HTR-8/SVneo (cell line): Measurements from ENCODE around the gene BMP7.
"Not testable (repeated sequence)": the region's sequence is repeated elsewhere in the genome, so short reads cannot be mapped to it uniquely, and the experiment has no call there.

Experiments used
- DNase-seq: peaks from one replicate; pipeline ENCODE4 v3.0.0; 2011; ENCODE audit warnings: low spot score, mixed read lengths; ENCODE audit not compliant: insufficient read length
- FAIRE-seq: peaks from 2 replicates; lab custom pipeline; 2011; peaks lifted over from hg19 to GRCh38; lab: Jason Lieb, UNC

The BMP7 gene

GRCh38 chr20:57161478-57162361 lies 104.7 kb downstream of the BMP7 start:
- FAIRE-seq: no peak
- no peak for DNase-seq

GRCh38 chr20:57160985-57161384 lies 105.5 kb downstream of the BMP7 start:
- DNase-seq (no peak), FAIRE-seq (no peak)

GRCh38 chr20:57159945-57160610 lies 106.4 kb downstream of the BMP7 start:
- no peak for DNase-seq
- peak; percentile 31 for FAIRE-seq

GRCh38 chr20:57159193-57159851 lies 107.1 kb downstream of the BMP7 start:
- DNase-seq (no peak), FAIRE-seq (peak; percentile 85)

- FAIRE-seq: peak; percentile 85
Observed at GRCh38 chr20:57158474-57158873, 108.0 kb downstream of the BMP7 start.

GRCh38 chr20:57157787-57158186 lies 108.7 kb downstream of the BMP7 start:
- FAIRE-seq, DNase-seq: not testable (repeated sequence)

More at GRCh38 chr20:57158474-57158873, 108.0 kb downstream of the BMP7 start:
- no peak for DNase-seq

GRCh38 chr20:57157106-57157691 lies 109.2 kb downstream of the BMP7 start:
- peak; percentile 74 for FAIRE-seq

GRCh38 chr20:57156011-57156729 lies 110.3 kb downstream of the BMP7 start:
- peak; percentile 52 for FAIRE-seq

More at GRCh38 chr20:57157106-57157691, 109.2 kb downstream of the BMP7 start:
- no peak for DNase-seq

GRCh38 chr20:57155415-57155814 lies 111.0 kb downstream of the BMP7 start:
- FAIRE-seq (peak; percentile 89), DNase-seq (no peak)

More at GRCh38 chr20:57156011-57156729, 110.3 kb downstream of the BMP7 start:
- no peak for DNase-seq

- DNase-seq (no peak), FAIRE-seq (peak; percentile 78)
Observed at GRCh38 chr20:57153238-57153905, 113.1 kb downstream of the BMP7 start.

GRCh38 chr20:57152557-57152956 lies 113.9 kb downstream of the BMP7 start:
- DNase-seq (no peak), FAIRE-seq (no peak)

GRCh38 chr20:57150559-57150958 lies 115.9 kb downstream of the BMP7 start:
- FAIRE-seq (no peak), DNase-seq (no peak)

- no peak for FAIRE-seq
Observed at GRCh38 chr20:57148263-57148662, 118.2 kb downstream of the BMP7 start.

GRCh38 chr20:57147185-57147584 lies 119.3 kb downstream of the BMP7 start:
- DNase-seq: no peak
- no peak for FAIRE-seq

More at GRCh38 chr20:57148263-57148662, 118.2 kb downstream of the BMP7 start:
- no peak for DNase-seq

GRCh38 chr20:57146155-57146554 lies 120.3 kb downstream of the BMP7 start:
- FAIRE-seq: peak; percentile 88
- no peak for DNase-seq

- FAIRE-seq (peak; percentile 96), DNase-seq (no peak)
Observed at GRCh38 chr20:57145089-57145631, 121.3 kb downstream of the BMP7 start.

- peak; percentile 97 for FAIRE-seq
- DNase-seq: no peak
Observed at GRCh38 chr20:57143173-57143572, 123.3 kb downstream of the BMP7 start.

GRCh38 chr20:57142667-57143066 lies 123.8 kb downstream of the BMP7 start:
- peak; percentile 28 for FAIRE-seq
- no peak for DNase-seq

GRCh38 chr20:57141492-57141891 lies 124.9 kb downstream of the BMP7 start:
- no peak for FAIRE-seq
- no peak for DNase-seq
